DOHH2 (cell line): ENCODE results near the gene IBA57.

Source experiments
- EZH2phosphoT487 ChIP-seq: fragments of 200-600 bp; sonication (generic); IDR thresholded peaks from 2 replicates; pipeline ENCODE4 v1.6.1; 2017; ENCODE audit warnings: borderline replicate concordance, mild to moderate bottlenecking, antibody characterized with exemption, low read length, moderate library complexity, mixed read lengths
- TF ChIP-seq, protein P1 (sequence below): fragments of 200-600 bp; sonication (generic); IDR thresholded peaks from one replicate; pipeline ENCODE4 v1.5.1; 2014; ENCODE audit warnings: antibody characterized with exemption, mild to moderate bottlenecking, low read depth, low read length; ENCODE audit not compliant: poor library complexity, severe bottlenecking

DNA sequence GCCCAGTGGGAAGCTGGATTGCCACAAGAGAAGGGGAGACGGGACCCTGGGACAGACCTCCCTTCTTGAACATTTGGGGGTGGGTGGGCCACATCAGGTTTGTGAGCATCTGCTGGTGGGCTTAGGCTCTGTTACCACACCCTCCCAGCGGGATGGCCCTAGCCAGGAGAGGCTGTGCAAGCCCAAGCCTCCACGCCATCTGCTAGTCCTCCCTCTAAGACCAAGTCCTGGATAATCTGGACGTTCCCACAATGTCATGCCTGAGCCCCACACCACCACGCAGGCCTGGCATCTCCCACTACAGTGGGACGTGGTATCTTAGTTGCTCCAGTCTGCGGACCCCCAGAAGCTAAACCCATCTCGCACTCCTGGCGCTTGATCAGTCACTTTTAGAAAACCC is 3.7 kb upstream of the IBA57 start:
- TF ChIP-seq, protein P1, sequence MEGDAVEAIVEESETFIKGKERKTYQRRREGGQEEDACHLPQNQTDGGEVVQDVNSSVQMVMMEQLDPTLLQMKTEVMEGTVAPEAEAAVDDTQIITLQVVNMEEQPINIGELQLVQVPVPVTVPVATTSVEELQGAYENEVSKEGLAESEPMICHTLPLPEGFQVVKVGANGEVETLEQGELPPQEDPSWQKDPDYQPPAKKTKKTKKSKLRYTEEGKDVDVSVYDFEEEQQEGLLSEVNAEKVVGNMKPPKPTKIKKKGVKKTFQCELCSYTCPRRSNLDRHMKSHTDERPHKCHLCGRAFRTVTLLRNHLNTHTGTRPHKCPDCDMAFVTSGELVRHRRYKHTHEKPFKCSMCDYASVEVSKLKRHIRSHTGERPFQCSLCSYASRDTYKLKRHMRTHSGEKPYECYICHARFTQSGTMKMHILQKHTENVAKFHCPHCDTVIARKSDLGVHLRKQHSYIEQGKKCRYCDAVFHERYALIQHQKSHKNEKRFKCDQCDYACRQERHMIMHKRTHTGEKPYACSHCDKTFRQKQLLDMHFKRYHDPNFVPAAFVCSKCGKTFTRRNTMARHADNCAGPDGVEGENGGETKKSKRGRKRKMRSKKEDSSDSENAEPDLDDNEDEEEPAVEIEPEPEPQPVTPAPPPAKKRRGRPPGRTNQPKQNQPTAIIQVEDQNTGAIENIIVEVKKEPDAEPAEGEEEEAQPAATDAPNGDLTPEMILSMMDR = no peak
- no peak for TF ChIP-seq EZH2phosphoT487
